Kidney epithelial cell (primary cell): ENCODE results near the gene POLR3B. TPM values are rescaled to one million over a fixed set of nuclear protein-coding genes. Genes with fewer than 3 reads are reported as not detected.

Source experiments
- DNase-seq: peaks from one replicate; pipeline ENCODE4 v3.0.0-alpha.2; 2010; ENCODE audit warnings: low read depth
- H3K27me3 ChIP-seq: 2 replicates; pipeline ENCODE4 v1.6.0; 2011; ENCODE audit warnings: low read length; ENCODE audit not compliant: control insufficient read depth, insufficient read depth
- H3K36me3 ChIP-seq: 2 replicates; pipeline ENCODE4 v1.5.1; 2011; ENCODE audit warnings: low read length; ENCODE audit not compliant: control insufficient read depth, insufficient read depth
- H3K4me3 ChIP-seq: 2 replicates; pipeline ENCODE4 v1.5.1; 2011; ENCODE audit warnings: low read depth, mild to moderate bottlenecking, control low read depth, low read length
- total RNA-seq: library from RNA; depleted of rRNA; stranded (reverse); fragments of >200 nt; gene quantifications from 2 replicates; pipeline ENCODE4 v1.2.3, GENCODE V29; 2015
- TF ChIP-seq, protein P1 (sequence below): IDR thresholded peaks from 2 replicates; pipeline ENCODE4 v1.5.1; 2011; ENCODE audit warnings: mild to moderate bottlenecking, moderate library complexity, low read length, control low read depth, inconsistent platforms; ENCODE audit not compliant: insufficient read depth, poor library complexity, severe bottlenecking

The POLR3B gene
- total RNA-seq, 1 donor from 2014 or later: 9.3 TPM

DNA sequence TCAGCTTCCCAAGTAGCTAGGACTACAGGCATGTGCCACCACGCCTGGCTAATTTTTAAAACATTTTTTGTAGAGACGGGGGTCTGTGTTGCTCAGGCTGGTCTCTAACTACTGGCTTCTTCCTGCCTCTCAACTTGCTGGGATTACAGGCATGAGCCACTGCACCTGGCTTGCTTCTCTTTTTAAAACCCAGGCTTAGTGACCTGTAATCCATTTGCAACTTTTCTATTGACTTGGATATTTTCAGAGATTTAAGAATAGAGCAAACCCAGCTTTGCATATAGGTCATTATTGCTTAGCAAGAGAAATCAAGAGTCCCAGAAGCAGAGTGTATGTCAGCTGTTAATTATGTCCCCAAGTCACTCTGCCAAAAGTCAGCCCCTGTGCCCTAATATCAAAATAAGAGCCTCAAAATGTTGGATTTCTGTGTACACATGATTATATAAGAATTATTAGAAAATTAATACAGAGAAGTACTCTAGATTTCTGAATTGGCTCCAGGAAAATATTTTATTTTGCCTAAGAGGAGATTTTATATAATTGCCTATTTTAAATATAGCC, 30.2 kb upstream of the POLR3B start:
- Histone ChIP-seq H3K4me3 (no peak overlapping the region), H3K27me3 (no peaks in the 10 kb centered on the region), H3K36me3 (no peaks in the 10 kb centered on the region)
- TF ChIP-seq, protein P1, sequence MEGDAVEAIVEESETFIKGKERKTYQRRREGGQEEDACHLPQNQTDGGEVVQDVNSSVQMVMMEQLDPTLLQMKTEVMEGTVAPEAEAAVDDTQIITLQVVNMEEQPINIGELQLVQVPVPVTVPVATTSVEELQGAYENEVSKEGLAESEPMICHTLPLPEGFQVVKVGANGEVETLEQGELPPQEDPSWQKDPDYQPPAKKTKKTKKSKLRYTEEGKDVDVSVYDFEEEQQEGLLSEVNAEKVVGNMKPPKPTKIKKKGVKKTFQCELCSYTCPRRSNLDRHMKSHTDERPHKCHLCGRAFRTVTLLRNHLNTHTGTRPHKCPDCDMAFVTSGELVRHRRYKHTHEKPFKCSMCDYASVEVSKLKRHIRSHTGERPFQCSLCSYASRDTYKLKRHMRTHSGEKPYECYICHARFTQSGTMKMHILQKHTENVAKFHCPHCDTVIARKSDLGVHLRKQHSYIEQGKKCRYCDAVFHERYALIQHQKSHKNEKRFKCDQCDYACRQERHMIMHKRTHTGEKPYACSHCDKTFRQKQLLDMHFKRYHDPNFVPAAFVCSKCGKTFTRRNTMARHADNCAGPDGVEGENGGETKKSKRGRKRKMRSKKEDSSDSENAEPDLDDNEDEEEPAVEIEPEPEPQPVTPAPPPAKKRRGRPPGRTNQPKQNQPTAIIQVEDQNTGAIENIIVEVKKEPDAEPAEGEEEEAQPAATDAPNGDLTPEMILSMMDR: no peak
- DNase-seq: no peak

DNA sequence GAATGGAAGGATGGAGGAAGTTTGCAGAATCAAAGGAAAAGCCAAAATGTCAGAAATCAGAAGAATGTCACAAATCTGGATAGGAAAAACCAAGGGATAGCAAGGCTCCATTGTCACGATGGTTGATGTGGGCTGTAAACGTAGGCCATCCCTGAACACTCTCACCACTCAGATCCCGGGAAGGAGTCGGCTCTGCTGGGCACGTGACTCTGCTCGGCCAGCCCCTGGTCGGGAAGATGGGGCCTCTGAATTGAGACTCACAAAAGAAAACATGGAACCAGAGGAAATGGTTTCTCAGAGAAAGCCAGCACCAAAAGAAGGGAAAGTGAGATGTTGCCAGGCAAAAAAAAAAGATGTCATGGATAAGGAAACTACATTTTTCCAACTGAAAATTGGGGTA, 28.8 kb upstream of the POLR3B start:
- TF ChIP-seq, protein P1: no peak
- Histone ChIP-seq H3K27me3 (no peaks in the 10 kb centered on the region), H3K4me3 (no peak overlapping the region), H3K36me3 (no peaks in the 10 kb centered on the region)
- no peak for DNase-seq

GRCh38 chr12:106329231-106329982, 28.1 kb upstream of the POLR3B start:
- TF ChIP-seq, protein P1: no peak
- Histone ChIP-seq H3K4me3 (no peak overlapping the region), H3K36me3 (no peaks in the 10 kb centered on the region), H3K27me3 (no peaks in the 10 kb centered on the region)
- no peak for DNase-seq

DNA sequence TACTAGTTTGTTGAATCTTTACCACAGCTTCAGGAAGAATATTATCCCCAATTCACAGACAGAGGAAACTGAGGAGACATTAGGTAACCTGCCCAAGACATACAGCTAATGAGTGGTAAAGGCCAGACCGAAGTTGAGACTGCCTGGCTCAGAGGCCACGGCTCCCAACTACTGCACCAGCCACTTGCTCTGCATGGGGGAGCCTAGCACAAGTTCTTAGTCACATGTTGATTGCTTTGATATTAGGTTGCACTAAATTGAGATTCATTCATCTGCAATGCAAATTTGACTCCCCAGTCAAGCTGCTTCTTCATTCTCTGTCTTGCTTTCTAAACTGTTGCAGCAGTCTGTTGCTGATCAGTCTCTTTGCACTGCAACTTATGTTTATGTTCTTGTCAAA, 25.9 kb upstream of the POLR3B start:
- no peak for DNase-seq
- Histone ChIP-seq H3K36me3 (no peaks in the 10 kb centered on the region), H3K4me3 (no peak overlapping the region), H3K27me3 (no peaks in the 10 kb centered on the region)
- TF ChIP-seq, protein P1: no peak

DNA sequence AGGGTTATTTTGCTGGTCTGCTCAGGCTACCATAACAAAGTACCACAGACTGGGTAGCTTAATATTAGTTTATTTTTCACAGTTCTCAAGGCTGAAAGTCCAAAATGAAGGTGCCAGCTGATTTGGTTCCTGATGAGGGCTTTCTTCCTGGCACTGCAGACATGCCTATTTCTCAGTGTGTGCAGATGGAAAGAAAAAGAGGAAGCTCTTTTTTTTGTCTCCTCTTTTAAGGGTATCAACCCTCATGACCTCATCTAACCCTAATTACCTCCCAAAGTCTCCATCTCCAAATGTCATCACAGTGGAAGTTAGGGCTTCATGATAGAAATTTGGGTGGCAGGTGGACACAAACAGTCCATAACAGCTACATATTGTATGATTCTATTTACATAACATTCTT, 25.0 kb upstream of the POLR3B start:
- DNase-seq: no peak
- Histone ChIP-seq H3K36me3 (no peaks in the 10 kb centered on the region), H3K27me3 (no peaks in the 10 kb centered on the region), H3K4me3 (no peak overlapping the region)
- TF ChIP-seq, protein P1: no peak
